ENCODE data around the gene PRELP.

Gene PRELP

DNA sequence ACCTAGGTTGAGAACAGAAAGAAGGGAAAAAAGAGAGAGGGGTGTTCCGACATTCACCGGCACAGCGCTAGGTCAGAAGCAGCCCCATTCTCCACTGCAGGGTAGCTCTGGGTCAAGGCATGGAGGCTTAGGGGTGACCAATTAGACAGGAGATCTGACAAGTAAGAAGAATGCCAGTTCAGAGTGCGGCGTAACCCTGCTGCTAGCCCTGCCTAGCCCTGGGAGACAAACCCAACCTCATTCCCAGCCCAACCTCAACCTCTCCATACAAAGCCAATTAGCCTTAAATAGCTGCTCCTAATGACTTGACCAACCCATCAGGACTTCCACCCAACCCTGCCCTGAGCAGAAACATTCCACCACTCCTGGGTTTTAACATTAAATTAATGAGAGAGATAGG, 3.4 kb downstream of the PRELP start:
- ATAC-seq = no peak

DNA sequence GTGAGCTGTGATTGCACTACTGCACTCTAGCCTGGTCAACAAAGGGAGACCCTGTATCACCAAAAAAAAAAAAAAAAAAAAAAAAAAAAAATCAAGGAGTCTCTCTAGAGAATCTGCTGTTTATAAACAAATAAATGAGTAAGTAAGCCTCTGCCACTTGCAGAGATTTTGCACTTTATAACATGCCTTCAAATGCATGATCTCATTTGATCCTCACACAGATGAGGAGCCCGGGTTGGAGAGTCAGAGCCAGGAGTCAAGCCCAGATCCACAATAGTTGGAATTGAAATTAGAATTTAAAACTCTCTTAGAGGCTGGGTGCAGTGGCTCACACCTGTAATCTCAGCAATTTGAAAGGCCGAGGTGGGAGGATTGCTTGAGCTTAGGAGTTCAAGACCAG, 4.0 kb downstream of the PRELP start:
- no peak for ATAC-seq

DNA sequence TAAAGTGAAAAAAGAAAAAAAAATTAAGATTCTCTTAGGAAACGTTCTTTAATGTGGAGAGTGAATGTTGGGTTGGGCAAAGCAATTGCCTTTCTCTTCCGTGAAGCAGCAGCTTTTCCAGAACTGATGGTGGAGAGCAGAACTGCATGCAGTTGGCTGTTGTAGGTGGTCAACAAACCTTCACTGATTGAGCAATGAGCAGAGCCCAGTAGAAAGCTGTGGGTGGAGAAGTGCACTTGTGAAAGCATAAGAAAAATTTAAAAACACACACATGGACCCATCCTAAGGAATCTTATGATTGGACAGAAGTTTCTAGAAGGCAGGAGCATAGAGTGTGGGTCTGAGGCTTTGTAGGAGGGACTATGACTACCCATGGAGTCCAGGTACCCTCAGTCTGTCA, 4.5 kb downstream of the PRELP start:
- no peak for ATAC-seq

DNA sequence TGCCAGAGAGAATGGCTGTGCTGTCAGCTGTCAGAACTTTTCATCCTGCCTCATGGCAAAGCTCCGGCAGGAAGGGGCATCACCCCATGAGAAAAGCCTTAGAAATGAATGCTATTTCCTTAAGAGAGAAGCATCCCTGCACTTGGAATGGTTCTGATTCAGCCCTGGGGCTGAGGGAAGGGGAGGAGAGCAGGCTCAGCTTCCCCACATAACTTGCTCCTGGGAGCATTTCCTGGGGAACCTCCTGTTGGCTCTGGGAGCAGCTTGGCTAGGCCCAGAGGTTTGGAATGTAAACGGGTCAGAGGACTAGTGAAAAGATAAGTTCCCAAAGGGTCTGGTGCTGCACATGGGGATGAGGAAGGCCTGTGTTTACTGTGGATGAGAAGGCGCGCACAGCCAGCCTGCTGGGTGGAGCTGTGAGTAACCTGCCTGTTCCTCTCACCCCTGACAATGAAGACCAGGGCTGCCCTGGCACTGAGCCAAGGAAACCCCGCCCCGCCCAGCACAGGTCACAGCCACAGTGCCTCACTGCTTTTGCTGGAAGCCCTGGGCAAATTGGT, 5.0 kb downstream of the PRELP start:
- ATAC-seq = peak; percentile 24 to 41

- ATAC-seq = no peak
Measured at GRCh38 chr1:203481196-203481595, 5.6 kb downstream of the PRELP start.

- no peak for ATAC-seq
Measured at GRCh38 chr1:203486618-203487370, 11.2 kb downstream of the PRELP start.

GRCh38 chr1:203488539-203488938, 12.9 kb downstream of the PRELP start:
- no peak for ATAC-seq

DNA sequence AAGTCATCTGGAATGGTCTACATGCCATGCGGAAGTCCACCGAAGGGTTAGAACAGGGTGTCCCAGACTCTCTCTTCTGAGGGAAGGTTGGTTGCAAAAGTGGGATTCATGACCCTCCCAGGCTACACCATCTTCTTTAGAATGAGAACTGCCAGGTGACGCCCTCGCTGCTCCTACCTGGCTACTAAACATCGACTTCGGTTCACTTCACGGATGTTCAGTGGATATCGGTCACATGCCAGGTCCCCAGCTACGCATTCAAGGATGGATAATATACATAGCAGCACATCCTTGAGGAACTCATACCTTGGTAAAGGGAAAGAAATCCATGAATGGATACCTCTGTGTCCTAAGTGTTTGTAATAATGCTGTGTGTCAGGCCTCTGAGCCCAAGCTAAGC, 15.0 kb downstream of the PRELP start:
- ATAC-seq = no peak

DNA sequence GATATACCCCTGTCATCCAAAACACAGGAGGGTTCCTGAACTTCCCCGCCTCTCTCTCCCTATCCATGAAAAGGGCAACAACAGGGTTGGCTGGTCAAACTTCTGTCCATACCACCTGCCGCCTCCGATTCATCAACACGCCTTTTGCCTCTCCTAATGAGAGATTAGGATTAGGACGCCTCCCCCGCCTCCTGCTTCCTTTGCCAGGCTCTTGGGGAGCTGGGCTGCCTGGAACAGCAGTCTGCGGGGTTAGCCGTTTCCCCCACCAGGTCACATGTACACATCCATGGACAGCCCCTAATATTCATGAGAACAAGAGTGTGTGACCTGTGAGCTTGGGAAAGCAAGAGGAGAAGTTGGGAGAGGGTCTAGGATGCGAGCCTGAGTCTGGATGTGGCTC, 16.1 kb downstream of the PRELP start:
- ATAC-seq = no peak

GRCh38 chr1:203492082-203492747, 16.6 kb downstream of the PRELP start:
- ATAC-seq = no peak

- no peak for ATAC-seq
Measured at GRCh38 chr1:203492748-203493130, 17.1 kb downstream of the PRELP start.

GRCh38 chr1:203493901-203494300, 18.3 kb downstream of the PRELP start, which contains the start of gene OPTC:
OPTC (plus strand) TSS chr1:203494153; CDS start chr1:203496006, 1,853 bp downstream.
- no peak for ATAC-seq

DNA sequence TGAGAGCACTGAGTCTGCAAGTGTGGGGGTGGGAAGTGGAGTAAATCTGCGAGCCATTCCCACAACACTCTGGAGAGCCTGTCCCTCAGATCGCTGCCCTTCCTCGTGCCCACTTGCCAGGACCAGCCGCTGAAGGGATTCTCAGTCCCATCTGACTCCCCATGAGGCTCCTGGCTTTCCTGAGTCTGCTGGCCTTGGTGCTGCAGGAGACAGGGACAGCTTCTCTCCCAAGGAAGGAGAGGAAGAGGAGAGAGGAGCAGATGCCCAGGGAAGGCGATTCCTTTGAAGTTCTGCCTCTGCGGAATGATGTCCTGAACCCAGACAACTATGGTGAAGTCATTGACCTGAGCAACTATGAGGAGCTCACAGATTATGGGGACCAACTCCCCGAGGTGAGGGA, 20.2 kb downstream of the PRELP start:
- ATAC-seq = no peak

- ATAC-seq = no peak
Measured at GRCh38 chr1:203497269-203497777, 21.7 kb downstream of the PRELP start.

GRCh38 chr1:203499643-203500278, 24.2 kb downstream of the PRELP start:
- ATAC-seq = no peak

- ATAC-seq = no peak
Measured at GRCh38 chr1:203500279-203500678, 24.7 kb downstream of the PRELP start.

- no peak for ATAC-seq
Measured at GRCh38 chr1:203503836-203504235, 28.2 kb downstream of the PRELP start.

- ATAC-seq = peak; percentile 64 to 69
Measured at GRCh38 chr1:203504400-203505250, 29.0 kb downstream of the PRELP start.

- no peak for ATAC-seq
Measured at GRCh38 chr1:203505526-203506204, 30.1 kb downstream of the PRELP start.

DNA sequence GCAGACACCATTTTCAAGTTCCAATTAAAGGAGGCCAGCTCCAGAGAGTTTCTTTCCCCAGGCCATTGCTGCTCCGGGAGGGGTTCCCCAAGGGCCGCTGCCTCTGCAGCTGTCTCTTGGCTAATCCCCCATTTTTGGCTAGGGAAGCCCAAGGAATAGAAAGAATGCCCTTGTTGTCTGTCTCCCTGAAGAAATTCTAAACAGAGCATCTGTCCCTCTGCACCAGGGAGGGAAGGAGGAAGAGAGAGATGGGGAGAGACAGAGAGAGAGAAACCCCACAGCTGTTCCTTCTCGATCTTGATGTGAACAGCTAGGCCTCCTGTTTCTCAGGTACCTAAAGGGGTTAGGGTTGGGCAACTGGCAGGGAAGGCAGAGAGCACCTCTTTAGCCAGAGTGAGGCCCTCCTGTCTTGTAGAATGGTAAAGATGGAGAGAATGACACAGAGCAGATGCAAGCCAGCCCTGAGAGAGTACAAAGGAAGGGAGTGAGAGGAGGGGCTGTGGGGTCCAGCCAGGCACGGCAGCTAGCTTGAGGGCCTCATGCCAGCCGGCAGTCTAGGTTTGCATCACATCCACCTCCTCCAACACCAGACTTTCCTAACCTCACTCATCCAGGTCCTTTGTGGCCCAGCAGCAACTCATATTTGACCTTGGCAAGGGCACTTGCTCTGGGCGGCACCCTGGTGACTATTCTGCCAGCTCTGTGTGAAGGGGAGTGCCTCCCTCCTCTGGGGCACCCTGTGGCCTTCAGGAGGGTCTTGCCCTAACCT, 31.4 kb downstream of the PRELP start:
- ATAC-seq = no peak

DNA sequence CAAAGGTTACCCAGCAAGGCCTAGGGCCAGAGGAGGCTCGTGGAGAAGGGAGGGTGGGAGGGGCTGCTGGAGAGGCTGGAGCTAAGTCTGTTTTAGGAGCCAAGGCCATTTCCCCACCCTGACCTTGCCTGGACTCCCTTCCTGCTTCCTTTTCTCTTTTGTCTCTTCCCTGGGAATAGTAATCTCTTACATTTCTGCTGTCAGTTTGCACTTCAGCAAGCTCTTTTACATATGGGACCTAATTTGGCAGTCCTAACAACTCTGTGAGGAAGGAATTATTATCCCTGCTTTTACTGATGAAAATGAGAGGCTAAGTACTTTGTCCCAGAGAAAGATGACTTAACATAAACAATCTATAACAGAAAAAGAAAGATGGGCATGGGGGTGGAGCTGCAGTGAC, 32.2 kb downstream of the PRELP start:
- no peak for ATAC-seq
